Endothelial cell of umbilical vein (primary cell): ENCODE data around the gene ADARB2. TPM values are rescaled to one million over a fixed set of nuclear protein-coding genes. Genes with fewer than 3 reads are reported as not detected.

Experiments
- BruUV-seq: library from RNA; stranded (reverse); fragments of 400-500 nt; replicated peaks from 2 replicates; lab custom pipeline; 2021; lab: Mats Ljungman, UMichigan
- CTCF ChIA-PET: fragments of 300-600, 350-600 bp; sonication (Branson Sonifier 250); formaldehyde crosslinking; loops from one replicate; lab custom pipeline; 2021; ENCODE audit warnings: antibody characterized with exemption, inconsistent platforms; lab: Charles Lee
- POLR2A ChIA-PET: fragments of 300-600, 350-600 bp; sonication (Branson Sonifier 250); formaldehyde crosslinking; loops from one replicate; lab custom pipeline; 2021; ENCODE audit warnings: antibody characterized with exemption, inconsistent platforms; lab: Charles Lee
- DNase-seq: peaks from one replicate; pipeline ENCODE4 v3.0.0-alpha.2; 2011; ENCODE audit warnings: low read depth, low spot score
- FAIRE-seq: peaks from 2 replicates; lab custom pipeline; 2011; peaks lifted over from hg19 to GRCh38; lab: Jason Lieb, UNC
- H2AFZ ChIP-seq: 2 replicates; pipeline ENCODE4 v1.6.0; 2012; ENCODE audit warnings: low read depth, low read length, control low read depth, inconsistent platforms
- H3K27ac ChIP-seq: 2 replicates; pipeline ENCODE4 v1.5.1; 2011; ENCODE audit warnings: low read depth, mild to moderate bottlenecking, control low read depth, low read length, moderate library complexity; ENCODE audit not compliant: insufficient read depth
- H3K27me3 ChIP-seq, 2 experiments: 2 replicates each; pipeline versions ENCODE4 v1.6.0 to v1.6.1; 2011; ENCODE audit warnings: low read length in 2 of 2, mixed read lengths in 1 of 2; ENCODE audit not compliant: control insufficient read depth in 2 of 2, insufficient read depth in 2 of 2
- H3K36me3 ChIP-seq, 2 experiments: 2 replicates in 1 of 2; 3 replicates in 1 of 2; pipeline ENCODE4 v1.5.1; 2011; ENCODE audit warnings: low read length in 2 of 2, mild to moderate bottlenecking in 1 of 2, moderate library complexity in 1 of 2; ENCODE audit not compliant: control insufficient read depth in 2 of 2, insufficient read depth in 2 of 2; ENCODE audit errors: extremely low read depth in 1 of 2
- H3K4me1 ChIP-seq: 3 replicates; pipeline ENCODE4 v1.5.1; 2011; ENCODE audit warnings: mild to moderate bottlenecking, low read length; ENCODE audit not compliant: control insufficient read depth, insufficient read depth; ENCODE audit errors: extremely low read depth
- H3K4me2 ChIP-seq: 2 replicates; pipeline ENCODE4 v1.6.1; 2011; ENCODE audit warnings: low read length, control low read depth, mixed read lengths; ENCODE audit not compliant: insufficient read depth
- H3K4me3 ChIP-seq, 3 experiments: fragments of 200-600 bp in 1 of 3; sonication (generic), shearing (Covaris generic) in 1 of 3; replicated peaks in 1 of 3; 2 replicates each; pipeline ENCODE4 v1.5.1; 2011 to 2016; ENCODE audit warnings: control low read depth in 3 of 3, low read length in 3 of 3, mild to moderate bottlenecking in 2 of 3, inconsistent platforms in 1 of 3, low read depth in 1 of 3, moderate library complexity in 1 of 3; ENCODE audit not compliant: insufficient read depth in 1 of 3
- H3K79me2 ChIP-seq: 2 replicates; pipeline ENCODE4 v1.6.0; 2012; ENCODE audit warnings: low read length, inconsistent platforms; ENCODE audit not compliant: control insufficient read depth, insufficient read depth
- H3K9ac ChIP-seq: replicated peaks from 2 replicates; pipeline ENCODE3; 2011; ENCODE audit warnings: low read length, control low read depth; ENCODE audit not compliant: insufficient read depth; ENCODE audit errors: extremely low read depth
- H3K9me1 ChIP-seq: replicated peaks from 3 replicates; pipeline ENCODE4 v1.6.0; 2011; ENCODE audit warnings: mild to moderate bottlenecking, low read length; ENCODE audit not compliant: control insufficient read depth, insufficient read depth; ENCODE audit errors: extremely low read depth
- H3K9me3 ChIP-seq: replicated peaks from 2 replicates; pipeline ENCODE4 v1.5.1; 2012; ENCODE audit warnings: low read length, inconsistent platforms; ENCODE audit not compliant: control insufficient read depth, insufficient read depth
- H4K20me1 ChIP-seq: replicated peaks from 2 replicates; pipeline ENCODE3; 2011; ENCODE audit warnings: mild to moderate bottlenecking, low read length; ENCODE audit not compliant: control insufficient read depth, insufficient read depth; ENCODE audit errors: extremely low read depth
- FOS ChIP-seq: IDR thresholded peaks from 2 replicates; pipeline ENCODE4 v1.6.1; 2011; ENCODE audit warnings: mild to moderate bottlenecking, low read length, moderate library complexity, borderline replicate concordance; ENCODE audit not compliant: insufficient read depth
- GATA2 ChIP-seq: IDR thresholded peaks from 2 replicates; pipeline ENCODE4 v1.7.0; 2011; ENCODE audit warnings: low read depth, mild to moderate bottlenecking, moderate library complexity, mixed read lengths, low read length; ENCODE audit not compliant: insufficient read length, insufficient read depth
- JUN ChIP-seq: IDR thresholded peaks from 2 replicates; pipeline ENCODE4 v1.6.1; 2011; ENCODE audit warnings: borderline replicate concordance, low read depth; ENCODE audit not compliant: insufficient read length, insufficient read depth
- dilution Hi-C: fragments of 300-500 bp; cut with MboI; formaldehyde crosslinking; loops from one replicate; pipeline ENCODE4 v1.15.0; 2019; ENCODE audit warnings: low sequenced_read_pairs; ENCODE audit not compliant: extremely low pct_ligation_motif_present
- intact Hi-C: fragments of 100-400 bp; cut with micrococcal nuclease; formaldehyde crosslinking; loops from one replicate; pipeline ENCODE4 v1.10.0; 2022
- polyA plus RNA-seq, 4 experiments: library from polyadenylated mRNA; depleted of rRNA in 3 of 4; stranded (reverse) in 3 of 4; unstranded in 1 of 4; fragments of >200 nt; gene quantifications; 2 replicates each; pipeline versions ENCODE4 v1.2.1 to v1.2.3, GENCODE V29; 2011 to 2012; ENCODE audit warnings: missing spikeins in 1 of 4
- total RNA-seq: library from RNA; stranded (reverse); gene quantifications from 2 replicates; pipeline ENCODE4 v1.2.3, GENCODE V29; 2021
- TF ChIP-seq, protein P1 (sequence below), 2 donors: IDR thresholded peaks; 1 replicate in 1 of 2; 2 replicates in 1 of 2; pipeline ENCODE4 v1.5.1; 2011; ENCODE audit warnings: low read length in 2 of 2, mild to moderate bottlenecking in 2 of 2, moderate library complexity in 2 of 2, control low read depth in 1 of 2, inconsistent platforms in 1 of 2, low read depth in 1 of 2; ENCODE audit not compliant: insufficient read depth in 1 of 2; ENCODE audit errors: extremely low read depth in 1 of 2

ADARB2 gene
- total and polyA plus RNA-seq, 2 donors (not counting 3 experiments of a cell fraction or from before 2014, with no cell fraction given): not detected

GRCh38 chr10:1745780-1746456, 8.6 kb upstream of the ADARB2 start:
- FAIRE-seq (no peak), DNase-seq (no peak)
- intact Hi-C loops: no loop called here
- Histone ChIP-seq H3K4me3 (no peak overlapping the region), H4K20me1 (no peaks in the 10 kb centered on the region), H2AFZ (no peak overlapping the region), H3K27ac (no peak overlapping the region), H3K79me2 (no peaks in the 10 kb centered on the region), H3K36me3 (no peaks in the 10 kb centered on the region), H3K27me3 (no peaks in the 10 kb centered on the region), H3K9ac (no peak overlapping the region), H3K9me1 (no peaks in the 10 kb centered on the region), H3K4me2 (no peak overlapping the region), H3K9me3 (peaks cover 2% of the 10 kb centered on the region), H3K4me1 (no peaks in the 10 kb centered on the region)
- ChIA-PET CTCF (no interaction called here), POLR2A (no interaction called here)
- no TSS peak for BruUV-seq
- dilution Hi-C loops: no loop called here
- TF ChIP-seq GATA2: no peak

DNA sequence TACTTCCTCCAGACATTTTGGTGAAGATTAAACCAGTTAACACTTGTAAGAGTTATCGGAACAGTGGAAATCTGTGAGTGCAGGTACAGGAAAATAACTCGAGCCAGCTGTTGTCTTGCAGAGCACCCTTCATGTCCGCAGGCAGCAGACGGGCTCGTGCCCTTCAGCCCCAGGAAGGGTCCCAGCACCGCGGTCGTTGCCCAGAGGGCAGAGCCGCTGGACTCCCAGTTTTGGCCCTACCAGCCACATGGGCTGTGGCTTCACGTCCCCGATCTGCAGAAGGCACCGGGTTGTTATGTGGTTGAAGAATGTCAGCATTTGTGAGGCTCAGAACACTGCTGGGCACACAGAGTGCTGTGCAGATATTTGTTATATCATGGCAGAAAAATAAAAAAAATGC, 7.2 kb upstream of the ADARB2 start:
- dilution Hi-C loops: no loop called here
- DNase-seq: no peak
- Histone ChIP-seq H3K27ac (no peak overlapping the region), H3K9ac (no peak overlapping the region), H3K36me3 (no peaks in the 10 kb centered on the region), H3K4me1 (no peaks in the 10 kb centered on the region), H3K9me1 (no peaks in the 10 kb centered on the region), H3K4me3 (no peak overlapping the region), H2AFZ (no peak overlapping the region), H3K79me2 (no peaks in the 10 kb centered on the region), H3K27me3 (no peaks in the 10 kb centered on the region), H3K9me3 (no peaks in the 10 kb centered on the region), H4K20me1 (no peaks in the 10 kb centered on the region), H3K4me2 (no peak overlapping the region)
- POLR2A ChIA-PET: no interaction called here
- CTCF ChIA-PET: no interaction called here
- no peak for FAIRE-seq
- intact Hi-C loops: no loop called here
- TF ChIP-seq FOS: no peak
- no peak for TF ChIP-seq GATA2
- TF ChIP-seq JUN: no peak
- TF ChIP-seq, protein P1, sequence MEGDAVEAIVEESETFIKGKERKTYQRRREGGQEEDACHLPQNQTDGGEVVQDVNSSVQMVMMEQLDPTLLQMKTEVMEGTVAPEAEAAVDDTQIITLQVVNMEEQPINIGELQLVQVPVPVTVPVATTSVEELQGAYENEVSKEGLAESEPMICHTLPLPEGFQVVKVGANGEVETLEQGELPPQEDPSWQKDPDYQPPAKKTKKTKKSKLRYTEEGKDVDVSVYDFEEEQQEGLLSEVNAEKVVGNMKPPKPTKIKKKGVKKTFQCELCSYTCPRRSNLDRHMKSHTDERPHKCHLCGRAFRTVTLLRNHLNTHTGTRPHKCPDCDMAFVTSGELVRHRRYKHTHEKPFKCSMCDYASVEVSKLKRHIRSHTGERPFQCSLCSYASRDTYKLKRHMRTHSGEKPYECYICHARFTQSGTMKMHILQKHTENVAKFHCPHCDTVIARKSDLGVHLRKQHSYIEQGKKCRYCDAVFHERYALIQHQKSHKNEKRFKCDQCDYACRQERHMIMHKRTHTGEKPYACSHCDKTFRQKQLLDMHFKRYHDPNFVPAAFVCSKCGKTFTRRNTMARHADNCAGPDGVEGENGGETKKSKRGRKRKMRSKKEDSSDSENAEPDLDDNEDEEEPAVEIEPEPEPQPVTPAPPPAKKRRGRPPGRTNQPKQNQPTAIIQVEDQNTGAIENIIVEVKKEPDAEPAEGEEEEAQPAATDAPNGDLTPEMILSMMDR (IDR thresholded peaks at IDR 0.05; ENCODE audit: extremely low read depth in 1 of 2, insufficient read depth in 1 of 2, low read depth in 1 of 2, low read length in 2 of 2): no peak
- no TSS peak for BruUV-seq
